ENCODE results near the gene KLF3.
A peak's percentile ranks its signal among the peaks of the same experiment; 100 is the strongest.

Gene KLF3

GRCh38 chr4:38675146-38676121 lies 11.4 kb downstream of the KLF3 start:
- DNase-seq, result peak; percentile 85 to 89

GRCh38 chr4:38676986-38677385 lies 13.0 kb downstream of the KLF3 start:
- DNase-seq, result no peak

- no peak for DNase-seq
Observed at GRCh38 chr4:38677441-38677840, 13.4 kb downstream of the KLF3 start.

GRCh38 chr4:38678078-38678477 lies 14.1 kb downstream of the KLF3 start:
- no peak for DNase-seq

GRCh38 chr4:38679921-38680320 lies 15.9 kb downstream of the KLF3 start:
- DNase-seq, result no peak

- DNase-seq, result no peak
Observed at GRCh38 chr4:38681281-38681991, 17.4 kb downstream of the KLF3 start.

GRCh38 chr4:38682336-38682735 lies 18.3 kb downstream of the KLF3 start:
- no peak for DNase-seq

GRCh38 chr4:38683276-38683675 lies 19.3 kb downstream of the KLF3 start:
- DNase-seq, result no peak

- DNase-seq, result no peak
Observed at GRCh38 chr4:38684271-38684670, 20.3 kb downstream of the KLF3 start.

GRCh38 chr4:38684951-38685844 lies 21.2 kb downstream of the KLF3 start:
- no peak for DNase-seq

- no peak for DNase-seq
Observed at GRCh38 chr4:38686682-38687081, 22.7 kb downstream of the KLF3 start.

- no peak for DNase-seq
Observed at GRCh38 chr4:38687571-38688011, 23.6 kb downstream of the KLF3 start.

- DNase-seq, result no peak
Observed at GRCh38 chr4:38688676-38689355, 24.8 kb downstream of the KLF3 start.

GRCh38 chr4:38691251-38692008 lies 27.4 kb downstream of the KLF3 start:
- DNase-seq, result no peak

- no peak for DNase-seq
Observed at GRCh38 chr4:38692421-38692820, 28.4 kb downstream of the KLF3 start.

- DNase-seq, result no peak
Observed at GRCh38 chr4:38693569-38693968, 29.6 kb downstream of the KLF3 start.

GRCh38 chr4:38694330-38694729 lies 30.3 kb downstream of the KLF3 start:
- no peak for DNase-seq

GRCh38 chr4:38695809-38696208 lies 31.8 kb downstream of the KLF3 start:
- no peak for DNase-seq

GRCh38 chr4:38696697-38697096 lies 32.7 kb downstream of the KLF3 start:
- no peak for DNase-seq

GRCh38 chr4:38698176-38698575 lies 34.2 kb downstream of the KLF3 start:
- no peak for DNase-seq

GRCh38 chr4:38699112-38699511 lies 35.1 kb downstream of the KLF3 start:
- no peak for DNase-seq

GRCh38 chr4:38703635-38704034 lies 39.6 kb downstream of the KLF3 start:
- DNase-seq, result no peak
